Nephron progenitor cell (in vitro differentiated cells): ENCODE measurements around the gene POLRMT.
"Not testable (repeated sequence)": the region's sequence is repeated elsewhere in the genome, so short reads cannot be mapped to it uniquely, and the experiment has no call there.

Experiments
- DNase-seq: peaks from one replicate; pipeline ENCODE4 v3.0.0; 2021
- H3K27ac Mint-ChIP-seq: 2 replicates; pipeline ENCODE4 v1.8.0; 2021; ENCODE audit warnings: mild to moderate bottlenecking, moderate library complexity, mixed read lengths
- H3K27me3 Mint-ChIP-seq: 2 replicates; pipeline ENCODE4 v1.8.0; 2021; ENCODE audit warnings: mild to moderate bottlenecking, low read depth, mixed read lengths; ENCODE audit not compliant: poor library complexity
- H3K36me3 Mint-ChIP-seq: 2 replicates; pipeline ENCODE4 v1.8.0; 2021; ENCODE audit warnings: low read depth, mixed read lengths
- H3K4me1 Mint-ChIP-seq: 2 replicates; pipeline ENCODE4 v1.8.0; 2021; ENCODE audit warnings: mixed read lengths
- H3K4me3 Mint-ChIP-seq: 2 replicates; pipeline ENCODE4 v1.8.0; 2021; ENCODE audit warnings: mild to moderate bottlenecking, moderate library complexity, mixed read lengths
- H3K9me3 Mint-ChIP-seq: 2 replicates; pipeline ENCODE4 v1.8.0; 2021; ENCODE audit warnings: mild to moderate bottlenecking, moderate library complexity, mixed read lengths
- TF ChIP-seq, protein P1 (sequence below): fragments of 200-600 bp; sonication (generic); IDR thresholded peaks from 2 replicates; pipeline ENCODE4 v1.5.0; 2021; ENCODE audit warnings: antibody characterized with exemption

POLRMT gene

DNA sequence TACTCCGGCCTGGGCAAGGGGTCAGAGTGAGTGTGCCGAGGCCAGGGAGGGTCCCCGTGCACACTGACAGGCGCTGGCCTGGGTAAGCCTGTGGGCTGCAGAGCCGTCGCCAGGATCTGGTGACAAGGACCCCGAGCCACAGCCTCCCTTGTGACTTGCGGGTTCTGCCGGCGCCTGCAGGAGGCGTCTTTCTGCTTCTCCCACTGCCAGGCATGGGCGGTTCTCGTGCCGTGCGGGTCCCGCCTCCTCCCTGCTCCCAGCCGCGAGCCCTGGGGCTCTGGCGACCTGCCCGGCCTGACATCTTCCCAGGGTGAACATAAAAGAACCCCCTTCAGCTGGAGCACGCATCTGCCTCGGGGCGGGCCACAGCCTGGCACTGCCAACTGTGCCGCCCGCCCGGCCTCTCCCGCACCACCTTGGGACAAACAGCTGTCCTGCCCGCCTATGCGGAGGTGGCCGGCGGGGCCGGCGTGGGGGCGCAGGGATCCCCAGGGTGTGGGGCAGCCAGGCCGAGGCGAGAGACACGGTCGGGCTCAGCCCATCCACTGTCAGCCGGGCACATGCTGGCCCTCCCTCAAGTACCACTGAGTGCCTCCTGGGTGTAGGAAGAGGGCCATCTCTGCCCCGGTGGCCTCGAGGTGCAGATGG, 45.1 kb downstream of the POLRMT start:
- Mint-ChIP-seq H3K27me3 (peaks cover 54% of the 10 kb centered on the region), H3K36me3 (no peaks in the 10 kb centered on the region), H3K4me1 (peaks cover 7% of the 10 kb centered on the region), H3K9me3 (no peaks in the 10 kb centered on the region), H3K27ac (no peak overlapping the region), H3K4me3 (no peak overlapping the region)
- TF ChIP-seq, protein P1, sequence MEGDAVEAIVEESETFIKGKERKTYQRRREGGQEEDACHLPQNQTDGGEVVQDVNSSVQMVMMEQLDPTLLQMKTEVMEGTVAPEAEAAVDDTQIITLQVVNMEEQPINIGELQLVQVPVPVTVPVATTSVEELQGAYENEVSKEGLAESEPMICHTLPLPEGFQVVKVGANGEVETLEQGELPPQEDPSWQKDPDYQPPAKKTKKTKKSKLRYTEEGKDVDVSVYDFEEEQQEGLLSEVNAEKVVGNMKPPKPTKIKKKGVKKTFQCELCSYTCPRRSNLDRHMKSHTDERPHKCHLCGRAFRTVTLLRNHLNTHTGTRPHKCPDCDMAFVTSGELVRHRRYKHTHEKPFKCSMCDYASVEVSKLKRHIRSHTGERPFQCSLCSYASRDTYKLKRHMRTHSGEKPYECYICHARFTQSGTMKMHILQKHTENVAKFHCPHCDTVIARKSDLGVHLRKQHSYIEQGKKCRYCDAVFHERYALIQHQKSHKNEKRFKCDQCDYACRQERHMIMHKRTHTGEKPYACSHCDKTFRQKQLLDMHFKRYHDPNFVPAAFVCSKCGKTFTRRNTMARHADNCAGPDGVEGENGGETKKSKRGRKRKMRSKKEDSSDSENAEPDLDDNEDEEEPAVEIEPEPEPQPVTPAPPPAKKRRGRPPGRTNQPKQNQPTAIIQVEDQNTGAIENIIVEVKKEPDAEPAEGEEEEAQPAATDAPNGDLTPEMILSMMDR = peak; percentile 40
- DNase-seq = peak; percentile 72

DNA sequence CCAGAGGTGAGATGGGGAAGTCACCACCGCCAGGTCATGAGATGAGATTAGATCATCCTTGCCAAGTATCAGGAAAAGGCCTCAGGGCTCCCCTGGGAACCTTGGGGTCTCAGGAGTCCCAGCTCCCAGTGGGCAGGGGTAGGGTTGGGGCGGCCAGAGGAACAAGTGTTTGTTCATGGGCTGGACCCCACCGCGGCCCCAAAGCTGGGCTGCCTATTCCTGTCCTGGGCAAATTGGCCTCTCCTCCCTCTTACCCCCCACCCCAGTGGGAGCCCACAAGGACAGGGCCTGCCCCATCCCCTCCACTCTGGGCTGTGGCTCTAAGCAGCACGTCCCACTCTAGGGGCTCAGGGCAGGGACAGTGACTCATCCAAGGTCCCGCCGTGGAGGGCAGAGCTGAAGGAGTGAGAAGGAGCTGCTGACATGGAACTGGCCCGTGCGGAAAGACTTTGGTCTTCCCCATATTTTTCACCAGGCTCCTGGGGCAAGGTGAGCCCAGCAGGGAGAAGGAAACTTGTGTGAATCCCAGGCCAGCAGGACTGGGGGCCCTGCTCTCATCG, 47.7 kb downstream of the POLRMT start:
- Mint-ChIP-seq H3K27me3 (peaks cover 29% of the 10 kb centered on the region), H3K36me3 (no peaks in the 10 kb centered on the region), H3K4me3 (no peak overlapping the region), H3K27ac (no peak overlapping the region), H3K9me3 (no peaks in the 10 kb centered on the region), H3K4me1 (peaks cover 7% of the 10 kb centered on the region)
- DNase-seq = no peak
- TF ChIP-seq, protein P1 = no peak

DNA sequence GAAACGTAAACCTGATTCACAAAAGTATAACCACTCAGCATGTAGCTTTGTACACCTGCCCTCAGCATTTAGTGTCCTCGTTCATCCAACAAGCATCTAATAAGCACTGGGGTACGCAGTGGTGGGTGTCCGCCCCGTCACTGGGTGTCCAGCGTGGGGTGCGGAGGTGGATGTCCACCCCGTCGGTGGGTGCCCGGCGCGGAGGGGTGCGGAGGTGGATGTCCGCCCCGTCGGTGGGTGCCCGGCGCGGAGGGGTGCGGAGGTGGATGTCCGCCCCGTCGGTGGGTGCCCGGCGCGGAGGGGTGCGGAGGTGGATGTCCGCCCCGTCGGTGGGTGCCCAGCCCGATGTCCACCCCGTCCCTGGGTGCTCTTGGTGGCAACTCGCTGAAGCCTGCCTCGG, 48.2 kb downstream of the POLRMT start:
- not testable (repeated sequence) for H3K4me3 Mint-ChIP-seq, H3K9me3 Mint-ChIP-seq, H3K36me3 Mint-ChIP-seq, H3K4me1 Mint-ChIP-seq, DNase-seq, H3K27ac Mint-ChIP-seq
- peaks cover 26% of the 10 kb centered on the region for H3K27me3 Mint-ChIP-seq

DNA sequence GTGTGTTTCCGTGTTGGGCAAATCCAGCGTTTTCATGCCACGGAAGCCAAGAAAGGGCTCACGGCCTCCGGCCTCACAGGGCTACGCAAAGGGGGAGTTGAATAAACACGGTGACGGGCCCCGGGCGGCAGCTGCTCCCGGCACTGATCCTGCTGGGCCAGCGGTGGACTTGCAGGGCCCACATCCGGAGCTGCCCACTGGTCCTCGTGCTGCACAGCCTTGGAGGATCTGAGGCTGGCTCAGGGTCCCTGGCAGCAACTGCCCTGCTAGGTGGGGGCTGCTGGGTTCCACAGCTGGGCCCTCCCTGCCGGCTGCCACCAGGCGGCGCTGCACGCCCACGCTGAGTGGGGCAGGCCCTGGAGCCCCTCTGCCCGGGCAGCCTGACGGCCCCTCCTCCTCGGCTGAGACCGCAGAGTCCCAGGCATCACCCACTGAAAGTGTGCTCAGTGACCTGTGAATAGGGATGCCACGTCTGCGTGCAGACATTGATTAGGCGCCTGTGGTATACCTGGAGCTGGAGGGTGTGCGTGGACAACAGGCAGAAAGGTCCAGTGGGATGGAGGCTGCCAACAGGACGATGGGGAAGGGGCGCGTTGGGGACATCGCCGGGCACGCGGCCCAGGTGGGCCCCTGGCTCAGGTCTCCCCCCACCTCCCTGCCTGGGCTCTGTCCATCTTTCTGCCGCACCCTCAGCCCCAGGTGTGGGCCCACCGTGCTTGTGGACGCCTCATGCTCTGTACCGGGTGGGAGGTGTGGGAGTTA, 48.9 kb downstream of the POLRMT start:
- Mint-ChIP-seq H3K4me3 (no peak overlapping the region), H3K27me3 (peaks cover 26% of the 10 kb centered on the region), H3K36me3 (no peaks in the 10 kb centered on the region), H3K9me3 (no peaks in the 10 kb centered on the region), H3K27ac (no peak overlapping the region), H3K4me1 (peaks cover 7% of the 10 kb centered on the region)
- TF ChIP-seq, protein P1 = peak; percentile 94
- peak; percentile 86 for DNase-seq

DNA sequence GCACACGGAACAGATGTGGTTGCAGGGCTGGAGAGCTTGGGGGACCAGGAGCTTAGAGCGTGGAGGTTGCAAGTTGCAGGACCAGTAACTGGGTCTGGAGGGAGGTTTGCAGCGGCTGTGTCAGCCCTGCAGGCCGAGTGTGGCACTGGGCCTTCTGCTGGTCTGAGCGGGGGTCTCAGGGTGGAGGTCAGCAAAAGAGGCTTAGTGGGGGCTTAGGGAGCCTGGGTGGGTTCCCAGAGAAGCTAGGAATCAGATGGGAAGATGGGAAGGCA, 49.4 kb downstream of the POLRMT start:
- DNase-seq = no peak
- no peaks in the 10 kb centered on the region for H3K9me3 Mint-ChIP-seq
- H3K4me1 Mint-ChIP-seq = peaks cover 7% of the 10 kb centered on the region
- no peaks in the 10 kb centered on the region for H3K36me3 Mint-ChIP-seq
- H3K4me3 Mint-ChIP-seq = no peak overlapping the region
- TF ChIP-seq, protein P1 = no peak
- no peak overlapping the region for H3K27ac Mint-ChIP-seq
- H3K27me3 Mint-ChIP-seq = peaks cover 21% of the 10 kb centered on the region

DNA sequence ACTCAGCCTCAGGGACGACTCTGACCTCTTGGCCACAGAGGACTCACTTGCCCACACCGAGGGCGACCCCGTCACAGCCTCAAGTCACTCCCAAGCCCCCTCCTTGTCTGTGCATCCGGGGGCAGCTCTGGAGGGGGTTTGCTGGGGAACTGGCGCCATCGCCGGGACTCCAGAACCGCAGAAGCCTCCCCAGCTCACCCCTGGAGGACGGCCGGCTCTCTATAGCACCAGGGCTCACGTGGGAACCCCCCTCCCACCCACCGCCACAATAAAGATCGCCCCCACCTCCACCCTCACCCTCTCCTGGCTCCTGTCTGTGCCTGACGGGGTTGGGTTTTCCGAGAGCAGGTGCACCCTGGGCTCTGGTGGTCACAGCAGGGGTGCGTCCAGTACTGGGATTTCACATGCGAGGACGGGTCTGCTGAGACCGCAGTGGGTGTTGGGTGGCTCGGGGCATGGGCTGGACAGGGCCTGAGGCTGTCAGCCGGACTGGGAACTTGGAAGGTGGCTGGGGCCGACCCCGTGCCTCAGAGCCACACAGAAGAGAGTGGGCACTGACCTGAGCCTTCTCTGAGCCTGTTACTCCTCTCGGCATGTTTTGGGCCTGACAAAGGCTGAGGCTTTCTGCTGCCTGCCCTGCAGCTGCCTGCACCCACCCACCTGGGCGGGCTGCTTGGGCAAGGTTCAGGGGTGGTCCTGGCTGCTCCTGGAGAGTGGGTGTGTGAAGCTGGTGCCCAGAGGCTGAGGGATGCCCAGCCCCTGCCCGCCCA, 50.0 kb downstream of the POLRMT start:
- TF ChIP-seq, protein P1 = no peak
- H3K4me1 Mint-ChIP-seq = peaks cover 11% of the 10 kb centered on the region
- no peak overlapping the region for H3K4me3 Mint-ChIP-seq
- no peaks in the 10 kb centered on the region for H3K36me3 Mint-ChIP-seq
- peaks cover 16% of the 10 kb centered on the region for H3K27me3 Mint-ChIP-seq
- DNase-seq = no peak
- no peak overlapping the region for H3K27ac Mint-ChIP-seq
- H3K9me3 Mint-ChIP-seq = no peaks in the 10 kb centered on the region
